Measurements from ENCODE around the gene NLK.
"Not testable (repeated sequence)": the region's sequence is repeated elsewhere in the genome, so short reads cannot be mapped to it uniquely, and the experiment has no call there.

NLK gene

GRCh38 chr17:28020515-28020914 lies 22.0 kb upstream of the NLK start:
- DNase-seq (ENCODE audit: low read depth) = no peak
- no peak overlapping the region for H3K4me3 ChIP-seq (ENCODE audit: low read depth, low read length)
- no peak for TF ChIP-seq CTCF (IDR thresholded peaks at IDR 0.05; ENCODE audit: control insufficient read depth, extremely low read depth, insufficient read depth)

- DNase-seq (ENCODE audit: low read depth) = no peak
- no peak for TF ChIP-seq CTCF (IDR thresholded peaks at IDR 0.05; ENCODE audit: control insufficient read depth, extremely low read depth, insufficient read depth)
- no peak overlapping the region for H3K4me3 ChIP-seq (ENCODE audit: low read depth, low read length)
Measured at GRCh38 chr17:28029044-28029443, 13.4 kb upstream of the NLK start.

- no peak for DNase-seq (ENCODE audit: low read depth)
- H3K4me3 ChIP-seq (ENCODE audit: low read depth, low read length) = no peak overlapping the region
- TF ChIP-seq CTCF (IDR thresholded peaks at IDR 0.05; ENCODE audit: control insufficient read depth, extremely low read depth, insufficient read depth) = no peak
Measured at GRCh38 chr17:28030386-28030785, 12.1 kb upstream of the NLK start.

- no peak for DNase-seq (ENCODE audit: low read depth)
- TF ChIP-seq CTCF (IDR thresholded peaks at IDR 0.05; ENCODE audit: control insufficient read depth, extremely low read depth, insufficient read depth) = no peak
- no peak overlapping the region for H3K4me3 ChIP-seq (ENCODE audit: low read depth, low read length)
Measured at GRCh38 chr17:28031174-28031573, 11.3 kb upstream of the NLK start.

GRCh38 chr17:28033972-28034714 lies 8.3 kb upstream of the NLK start:
- DNase-seq (ENCODE audit: low read depth) = no peak
- no peak overlapping the region for H3K4me3 ChIP-seq (ENCODE audit: low read depth, low read length)
- TF ChIP-seq CTCF (IDR thresholded peaks at IDR 0.05; ENCODE audit: control insufficient read depth, extremely low read depth, insufficient read depth) = no peak

GRCh38 chr17:28035452-28035851 lies 7.0 kb upstream of the NLK start:
- H3K4me3 ChIP-seq (ENCODE audit: low read depth, low read length); DNase-seq (ENCODE audit: low read depth): not testable (repeated sequence)

- not testable (repeated sequence) for H3K4me3 ChIP-seq (ENCODE audit: low read depth, low read length); DNase-seq (ENCODE audit: low read depth)
Measured at GRCh38 chr17:28035884-28036283, 6.6 kb upstream of the NLK start.

GRCh38 chr17:28038802-28039201 lies 3.7 kb upstream of the NLK start:
- no peak for DNase-seq (ENCODE audit: low read depth)
- no peak for TF ChIP-seq CTCF (IDR thresholded peaks at IDR 0.05; ENCODE audit: control insufficient read depth, extremely low read depth, insufficient read depth)
- no peak overlapping the region for H3K4me3 ChIP-seq (ENCODE audit: low read depth, low read length)

Measured in LNCaP clone FGC (cell line).